ENCODE results near the gene CIRBP.
A peak's percentile ranks its signal among the peaks of the same experiment; 100 is the strongest.

The CIRBP gene

DNA sequence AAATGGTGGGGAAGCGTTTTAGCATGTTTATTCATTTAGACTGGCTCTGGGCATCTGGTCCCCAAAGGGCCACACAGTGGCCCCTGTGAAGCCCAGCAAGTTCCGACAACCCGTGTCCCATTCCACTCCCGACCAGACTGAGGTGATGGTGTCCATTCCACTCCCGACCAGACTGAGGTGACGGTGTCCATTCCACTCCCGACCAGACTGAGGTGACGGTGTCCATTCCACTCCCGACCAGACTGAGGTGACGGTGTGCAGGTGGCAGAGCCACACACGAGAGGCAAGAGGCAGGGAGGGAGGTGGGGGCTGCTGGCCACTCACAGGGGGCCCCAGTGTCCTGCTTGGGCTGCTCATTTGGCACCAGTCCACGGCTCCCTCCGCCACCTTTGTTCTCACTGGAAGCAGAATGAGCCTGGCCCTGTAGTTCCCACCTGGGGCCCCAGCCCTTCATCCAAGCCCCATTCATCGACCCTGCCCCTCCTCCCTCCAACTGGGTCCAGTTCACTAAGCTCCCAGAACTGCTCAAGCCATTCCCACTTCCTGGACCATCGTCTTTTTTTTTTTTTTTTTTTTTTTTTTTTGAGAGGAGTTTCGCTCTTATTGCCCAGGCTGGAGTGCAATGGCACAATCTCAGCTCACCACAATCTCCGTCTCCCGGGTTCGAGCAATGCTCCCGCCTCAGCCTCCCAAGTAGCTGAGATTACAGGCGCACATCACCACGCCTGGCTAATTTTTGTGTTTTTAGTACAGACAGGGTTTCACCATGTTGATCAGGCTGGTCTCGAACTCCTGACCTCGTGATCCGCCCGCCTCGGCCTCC, 22.7 kb upstream of the CIRBP start:
- peak; percentile 24 for TF ChIP-seq TCF12 (IDR thresholded peaks at IDR 0.05; ENCODE audit: low read depth)
- TF ChIP-seq, protein P1, sequence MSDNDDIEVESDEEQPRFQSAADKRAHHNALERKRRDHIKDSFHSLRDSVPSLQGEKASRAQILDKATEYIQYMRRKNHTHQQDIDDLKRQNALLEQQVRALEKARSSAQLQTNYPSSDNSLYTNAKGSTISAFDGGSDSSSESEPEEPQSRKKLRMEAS (IDR thresholded peaks at IDR 0.05): 0 out of 2 replicates have a peak, but pooled peaks have one; percentile 0
- peak; percentile 17; the same call in 1 of the 2 replicates for TF ChIP-seq NFIC (IDR thresholded peaks at IDR 0.05)

DNA sequence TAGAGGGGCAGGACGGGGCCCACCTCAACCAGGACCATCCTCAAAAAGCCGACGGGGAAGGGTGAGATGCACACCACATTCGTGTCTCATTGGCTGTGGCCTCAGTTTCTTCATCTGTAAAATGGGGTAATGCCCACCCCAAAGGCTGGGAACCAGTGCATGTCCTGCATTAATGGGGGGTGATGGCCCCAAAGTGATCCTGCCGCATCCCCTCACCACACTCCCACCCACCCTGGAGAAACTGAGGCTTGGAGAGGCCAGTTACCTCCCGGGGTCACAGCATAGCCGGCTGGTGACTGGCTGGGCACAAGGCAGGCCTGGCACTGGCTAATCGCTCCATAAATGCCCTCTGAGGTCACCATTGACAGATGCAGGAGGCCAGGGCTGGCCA, 21.4 kb upstream of the CIRBP start:
- no peak for TF ChIP-seq CEBPB (IDR thresholded peaks at IDR 0.05)

DNA sequence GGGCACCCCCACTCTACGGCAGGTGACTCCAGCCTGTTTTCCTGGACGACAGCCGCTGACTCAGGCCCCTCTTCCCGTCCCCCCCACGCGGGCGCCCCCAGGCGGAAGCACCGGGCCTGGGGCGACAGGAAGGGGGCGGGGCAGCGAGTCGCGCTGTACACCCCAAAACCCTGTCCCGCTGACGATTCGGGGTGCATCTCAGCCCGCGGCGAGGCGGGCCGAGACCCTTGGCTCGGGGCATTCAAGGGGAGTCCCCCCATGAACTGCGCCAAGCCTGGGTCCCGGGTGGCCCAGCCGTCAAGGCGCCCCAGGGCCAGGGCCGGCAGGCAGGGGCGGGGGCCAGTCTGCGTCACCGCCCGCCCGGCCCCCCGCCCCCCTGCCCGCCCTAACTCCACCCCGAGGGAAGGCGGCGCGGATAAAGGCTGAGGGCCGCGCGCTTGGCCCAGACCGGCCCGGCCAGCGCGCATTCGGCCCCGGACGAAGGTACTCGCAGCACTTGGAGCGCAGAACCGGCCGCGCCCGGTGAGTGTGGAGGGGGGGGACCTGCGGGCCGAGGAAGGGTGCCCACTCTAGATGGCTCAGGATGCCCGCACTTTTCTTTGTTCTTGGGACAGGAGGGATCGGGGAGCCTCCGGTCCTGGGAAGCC, 20.9 kb upstream of the CIRBP start, which contains the start of gene MIDN:
MIDN (plus strand) TSS at position 445 of the 647 bp plus-strand sequence. CDS start 1,714 bp downstream, outside the sequence.
- TF ChIP-seq CREB1 (IDR thresholded peaks at IDR 0.05; ENCODE audit: low read depth) (peak; percentile 40; the same call in 1 of the 2 replicates), ZBTB7A (IDR thresholded peaks at IDR 0.05; ENCODE audit: low read depth) (peak; percentile 69), NFIC (IDR thresholded peaks at IDR 0.05) (no peak), FOXM1 (IDR thresholded peaks at IDR 0.05; ENCODE audit: borderline replicate concordance, low read depth) (no peak), TAF1 (IDR thresholded peaks at IDR 0.05; ENCODE audit: low read depth) (peak; percentile 50), RAD21 (IDR thresholded peaks at IDR 0.05; ENCODE audit: low read depth) (no peak), TEAD4 (IDR thresholded peaks at IDR 0.05) (no peak), TCF12 (IDR thresholded peaks at IDR 0.05; ENCODE audit: low read depth) (0 out of 2 replicates have a peak, but pooled peaks have one; percentile 7)
- TF ChIP-seq, protein P2, sequence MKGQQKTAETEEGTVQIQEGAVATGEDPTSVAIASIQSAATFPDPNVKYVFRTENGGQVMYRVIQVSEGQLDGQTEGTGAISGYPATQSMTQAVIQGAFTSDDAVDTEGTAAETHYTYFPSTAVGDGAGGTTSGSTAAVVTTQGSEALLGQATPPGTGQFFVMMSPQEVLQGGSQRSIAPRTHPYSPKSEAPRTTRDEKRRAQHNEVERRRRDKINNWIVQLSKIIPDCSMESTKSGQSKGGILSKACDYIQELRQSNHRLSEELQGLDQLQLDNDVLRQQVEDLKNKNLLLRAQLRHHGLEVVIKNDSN (IDR thresholded peaks at IDR 0.05): no peak
- TF ChIP-seq, protein P3, sequence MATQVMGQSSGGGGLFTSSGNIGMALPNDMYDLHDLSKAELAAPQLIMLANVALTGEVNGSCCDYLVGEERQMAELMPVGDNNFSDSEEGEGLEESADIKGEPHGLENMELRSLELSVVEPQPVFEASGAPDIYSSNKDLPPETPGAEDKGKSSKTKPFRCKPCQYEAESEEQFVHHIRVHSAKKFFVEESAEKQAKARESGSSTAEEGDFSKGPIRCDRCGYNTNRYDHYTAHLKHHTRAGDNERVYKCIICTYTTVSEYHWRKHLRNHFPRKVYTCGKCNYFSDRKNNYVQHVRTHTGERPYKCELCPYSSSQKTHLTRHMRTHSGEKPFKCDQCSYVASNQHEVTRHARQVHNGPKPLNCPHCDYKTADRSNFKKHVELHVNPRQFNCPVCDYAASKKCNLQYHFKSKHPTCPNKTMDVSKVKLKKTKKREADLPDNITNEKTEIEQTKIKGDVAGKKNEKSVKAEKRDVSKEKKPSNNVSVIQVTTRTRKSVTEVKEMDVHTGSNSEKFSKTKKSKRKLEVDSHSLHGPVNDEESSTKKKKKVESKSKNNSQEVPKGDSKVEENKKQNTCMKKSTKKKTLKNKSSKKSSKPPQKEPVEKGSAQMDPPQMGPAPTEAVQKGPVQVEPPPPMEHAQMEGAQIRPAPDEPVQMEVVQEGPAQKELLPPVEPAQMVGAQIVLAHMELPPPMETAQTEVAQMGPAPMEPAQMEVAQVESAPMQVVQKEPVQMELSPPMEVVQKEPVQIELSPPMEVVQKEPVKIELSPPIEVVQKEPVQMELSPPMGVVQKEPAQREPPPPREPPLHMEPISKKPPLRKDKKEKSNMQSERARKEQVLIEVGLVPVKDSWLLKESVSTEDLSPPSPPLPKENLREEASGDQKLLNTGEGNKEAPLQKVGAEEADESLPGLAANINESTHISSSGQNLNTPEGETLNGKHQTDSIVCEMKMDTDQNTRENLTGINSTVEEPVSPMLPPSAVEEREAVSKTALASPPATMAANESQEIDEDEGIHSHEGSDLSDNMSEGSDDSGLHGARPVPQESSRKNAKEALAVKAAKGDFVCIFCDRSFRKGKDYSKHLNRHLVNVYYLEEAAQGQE (IDR thresholded peaks at IDR 0.05; ENCODE audit: low read depth): no peak
- TF ChIP-seq, protein P1 (IDR thresholded peaks at IDR 0.05): no peak; the same call in 1 of the 2 replicates

DNA sequence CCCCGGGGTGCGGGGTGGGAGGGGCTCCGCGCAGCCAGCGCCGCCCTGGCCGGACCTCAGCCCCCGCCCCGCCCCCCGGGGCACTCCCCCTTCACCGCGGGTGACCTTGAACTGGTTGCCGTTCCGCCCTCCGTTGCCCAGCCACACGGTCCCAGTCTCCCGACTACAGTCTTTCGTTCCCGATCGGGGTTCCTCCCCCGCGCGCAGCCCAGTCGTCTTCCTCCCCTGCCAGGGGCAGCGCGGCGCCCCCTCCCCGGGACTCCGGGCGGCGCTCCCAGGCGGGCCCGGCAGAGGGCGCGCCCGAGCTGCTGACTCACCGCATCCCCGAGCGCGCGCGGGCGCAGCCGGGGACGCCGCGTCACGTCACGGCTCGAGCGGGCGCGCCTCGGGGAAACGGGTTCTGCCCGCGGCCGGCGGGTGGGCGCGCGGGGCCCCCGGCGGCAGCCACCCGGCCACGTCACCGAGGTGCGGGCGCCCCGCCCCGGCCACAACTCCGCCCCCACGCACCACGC, 20.3 kb upstream of the CIRBP start:
- TF ChIP-seq TEAD4 (IDR thresholded peaks at IDR 0.05) (no peak), YY1 (IDR thresholded peaks at IDR 0.05; ENCODE audit: low read depth) (no peak), FOXM1 (IDR thresholded peaks at IDR 0.05; ENCODE audit: borderline replicate concordance, low read depth) (no peak), EP300 (IDR thresholded peaks at IDR 0.05; ENCODE audit: borderline replicate concordance) (no peak), TAF1 (IDR thresholded peaks at IDR 0.05; ENCODE audit: low read depth) (no peak; the same call in 1 of the 2 replicates), TCF12 (IDR thresholded peaks at IDR 0.05; ENCODE audit: low read depth) (0 out of 2 replicates have a peak, but pooled peaks have one; percentile 5), CEBPB (IDR thresholded peaks at IDR 0.05) (no peak), NFIC (IDR thresholded peaks at IDR 0.05) (no peak), CREB1 (IDR thresholded peaks at IDR 0.05; ENCODE audit: low read depth) (no peak), RAD21 (IDR thresholded peaks at IDR 0.05; ENCODE audit: low read depth) (peak; percentile 49; the same call in 1 of the 2 replicates), ZBTB7A (IDR thresholded peaks at IDR 0.05; ENCODE audit: low read depth) (peak; percentile 75), EGR1 (IDR thresholded peaks at IDR 0.05) (0 out of 2 replicates have a peak, but pooled peaks have one; percentile 47)
- TF ChIP-seq, protein P1 (IDR thresholded peaks at IDR 0.05): no peak
- TF ChIP-seq, protein P3 (IDR thresholded peaks at IDR 0.05; ENCODE audit: low read depth): no peak
- TF ChIP-seq, protein P2 (IDR thresholded peaks at IDR 0.05): no peak

DNA sequence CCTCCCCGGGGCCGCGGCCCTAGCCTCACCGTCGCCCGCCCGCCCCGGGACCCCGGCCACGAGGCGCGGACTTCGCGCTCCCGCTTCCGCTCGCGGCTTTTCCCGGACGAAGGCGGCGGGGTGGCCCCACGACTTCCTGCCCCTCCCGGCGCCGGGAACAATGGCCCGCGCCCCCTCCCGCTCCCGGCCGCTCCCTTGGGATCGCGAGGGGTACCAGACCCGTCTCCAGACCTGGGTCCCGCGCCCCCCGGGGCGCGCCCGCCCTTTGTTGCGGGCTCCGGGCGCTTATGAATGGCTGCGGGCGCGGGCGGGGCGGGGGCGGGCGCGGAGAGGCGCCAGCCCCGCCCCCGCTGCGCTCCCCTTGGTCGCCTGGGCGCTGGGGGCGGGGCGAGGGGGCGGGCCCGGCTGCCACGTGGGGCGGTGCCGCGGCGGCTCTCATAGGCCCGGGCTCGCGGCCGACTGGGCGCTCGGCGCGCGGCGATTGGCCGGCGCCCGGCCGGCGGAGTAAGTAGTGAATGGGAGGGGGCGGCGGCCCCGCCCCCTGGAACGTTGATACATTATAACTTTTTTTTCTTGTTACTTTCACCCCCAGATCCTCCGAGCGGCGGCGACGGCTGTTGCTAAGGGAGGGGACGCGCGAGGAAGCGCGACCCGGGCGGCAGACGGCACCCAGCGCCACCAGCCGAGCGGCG, 19.7 kb upstream of the CIRBP start:
- TF ChIP-seq TAF1 (IDR thresholded peaks at IDR 0.05; ENCODE audit: low read depth): 0 out of 2 replicates have a peak, but pooled peaks have one; percentile 35
- no peak for TF ChIP-seq CEBPB (IDR thresholded peaks at IDR 0.05)
- TF ChIP-seq TCF12 (IDR thresholded peaks at IDR 0.05; ENCODE audit: low read depth): 0 out of 2 replicates have a peak, but pooled peaks have one; percentile 8
- TF ChIP-seq EGR1 (IDR thresholded peaks at IDR 0.05): peak; percentile 5; the same call in 1 of the 2 replicates
- no peak for TF ChIP-seq NFIC (IDR thresholded peaks at IDR 0.05)
- TF ChIP-seq, protein P2 (IDR thresholded peaks at IDR 0.05): peak; percentile 76
- peak; percentile 11; the same call in 1 of the 2 replicates for TF ChIP-seq CREB1 (IDR thresholded peaks at IDR 0.05; ENCODE audit: low read depth)
- TF ChIP-seq, protein P1 (IDR thresholded peaks at IDR 0.05): peak; percentile 90
- TF ChIP-seq ZBTB7A (IDR thresholded peaks at IDR 0.05; ENCODE audit: low read depth): peak; percentile 71

Data from Ishikawa (cell line).